Measurements from ENCODE around the gene REX1BD. TPM values are rescaled to one million over a fixed set of nuclear protein-coding genes. Genes with fewer than 3 reads are reported as not detected.
"Not testable (repeated sequence)": the region's sequence is repeated elsewhere in the genome, so short reads cannot be mapped to it uniquely, and the experiment has no call there.

Gene REX1BD
- total RNA-seq (10 to 100 TPM; 30.0 to 46.2 (median 36.1) TPM), polyA plus RNA-seq (100 to 1,000 TPM; 122 to 158 TPM)

DNA sequence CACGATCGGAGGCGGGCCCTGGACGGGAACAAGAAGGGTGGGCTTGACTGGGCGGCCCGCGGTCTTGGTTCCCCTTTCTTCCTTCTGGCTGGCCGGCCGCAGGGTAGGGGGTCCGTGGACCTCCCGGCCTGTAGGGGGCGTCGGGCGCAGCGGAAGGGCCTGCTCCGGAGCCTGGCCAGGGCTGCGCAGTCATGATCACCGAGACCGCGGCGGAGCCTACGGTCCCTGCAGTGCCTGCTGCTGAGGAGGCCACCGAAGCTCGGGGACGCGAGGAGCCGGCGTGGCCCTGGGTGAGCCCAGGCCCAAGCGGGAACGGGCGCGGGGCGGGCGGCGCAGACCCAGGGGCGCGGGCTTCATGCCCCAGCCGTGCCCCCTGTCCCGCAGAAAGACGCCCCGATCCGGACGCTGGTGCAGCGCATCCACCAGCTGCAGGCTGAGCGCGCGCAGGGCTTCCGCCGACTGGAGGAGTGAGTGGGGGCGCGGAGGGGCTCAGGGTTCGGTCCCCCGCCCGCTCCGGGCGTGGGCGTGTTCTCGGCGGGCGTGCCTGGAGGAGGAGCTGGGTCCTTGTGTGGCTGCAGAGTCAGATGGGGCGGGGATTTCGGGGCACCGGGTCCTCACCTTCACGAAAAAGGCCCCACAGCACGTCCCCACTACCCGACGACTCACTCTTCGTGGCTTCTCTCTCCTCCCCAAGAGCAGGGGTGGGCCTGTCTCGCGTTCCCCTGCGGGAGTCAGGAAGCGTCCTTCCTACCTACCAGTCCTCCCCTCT, at the start of gene REX1BD:
Gene REX1BD (plus strand): TSS at position 188 of the 769 bp plus-strand sequence. CDS start 4 bp downstream, at position 192.
- WGBS, 2 donors: 0 to 1% methylated on average over 58 to 72 of the region's 72 CpGs

DNA sequence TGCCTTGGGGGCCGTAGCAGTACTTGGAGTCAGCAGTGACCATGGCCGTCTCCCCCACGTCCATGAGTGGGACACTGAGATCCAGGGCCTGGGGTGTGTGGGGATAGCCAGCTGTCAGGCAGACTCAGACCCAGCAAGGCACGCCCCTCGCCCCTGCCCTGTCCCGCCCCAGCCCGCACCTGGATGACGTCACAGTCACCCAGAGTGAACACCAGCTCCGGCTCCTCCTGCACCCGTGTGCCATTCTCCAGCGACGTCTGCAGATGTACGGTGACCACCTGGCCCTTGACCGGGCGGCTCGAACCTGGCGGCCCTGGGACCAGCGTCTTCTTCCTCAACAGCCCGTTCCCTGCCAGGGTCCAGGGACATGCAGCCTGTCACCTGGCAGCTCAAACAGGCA, 49.2 kb upstream of the REX1BD start:
- DNase-seq: peak in 1 of 6 donors; percentile 59
- no peak for FAIRE-seq

More for the DNA sequence above, at the start of gene REX1BD:
- FAIRE-seq (no peak), DNase-seq (peak; percentile 75 to 95 (median 85)), ATAC-seq (peak; percentile 89 to 94 (median 93))
- peaks cover 0 to 6% (median 5%) of the 10 kb centered on the region in 3 donors for H3K4me1 ChIP-seq
- H3K36me3 ChIP-seq: peaks cover 0 to 6% (median 0%) of the 10 kb centered on the region in 3 donors
- peak; percentile 73 to 91 (median 81) for TF ChIP-seq CTCF (IDR thresholded peaks at IDR 0.05)
- intact Hi-C loops (cut with DNase I): no loop called here
- peak within 1 kb of the TSS; percentile 69 to 99 (median 85) for H3K4me3 ChIP-seq
- peak within 1 kb of the TSS; percentile 76 to 90 (median 84) for H3K27ac ChIP-seq
- H3K9me3 ChIP-seq: no peaks in the 10 kb centered on the region
- H3K27me3 ChIP-seq: no peaks in the 10 kb centered on the region

GRCh38 chr19:18540200-18540599, 48.4 kb upstream of the REX1BD start:
- H3K27ac ChIP-seq; H3K36me3 ChIP-seq; FAIRE-seq; H3K4me1 ChIP-seq; DNase-seq; H3K4me3 ChIP-seq; ATAC-seq; intact Hi-C loops (cut with DNase I); H3K9me3 ChIP-seq; H3K27me3 ChIP-seq: not testable (repeated sequence)
- WGBS, 2 donors: 73 to 78% methylated on average over 1 of the region's 1 CpG

More for the DNA sequence above, 49.2 kb upstream of the REX1BD start:
- no peak for TF ChIP-seq CTCF (IDR thresholded peaks at IDR 0.05)
- Histone ChIP-seq H3K4me1 (peaks cover 0 to 6% (median 0%) of the 10 kb centered on the region in 3 donors), H3K36me3 (peaks cover 0 to 9% (median 6%) of the 10 kb centered on the region in 3 donors), H3K27me3 (no peaks in the 10 kb centered on the region), H3K9me3 (no peaks in the 10 kb centered on the region), H3K27ac (no peak overlapping the region), H3K4me3 (no peak overlapping the region)
- ATAC-seq: no peak
- WGBS, 2 donors: 95 to 96% methylated on average over 19 of the region's 19 CpGs
- intact Hi-C loops (cut with DNase I): no loop called here

DNA sequence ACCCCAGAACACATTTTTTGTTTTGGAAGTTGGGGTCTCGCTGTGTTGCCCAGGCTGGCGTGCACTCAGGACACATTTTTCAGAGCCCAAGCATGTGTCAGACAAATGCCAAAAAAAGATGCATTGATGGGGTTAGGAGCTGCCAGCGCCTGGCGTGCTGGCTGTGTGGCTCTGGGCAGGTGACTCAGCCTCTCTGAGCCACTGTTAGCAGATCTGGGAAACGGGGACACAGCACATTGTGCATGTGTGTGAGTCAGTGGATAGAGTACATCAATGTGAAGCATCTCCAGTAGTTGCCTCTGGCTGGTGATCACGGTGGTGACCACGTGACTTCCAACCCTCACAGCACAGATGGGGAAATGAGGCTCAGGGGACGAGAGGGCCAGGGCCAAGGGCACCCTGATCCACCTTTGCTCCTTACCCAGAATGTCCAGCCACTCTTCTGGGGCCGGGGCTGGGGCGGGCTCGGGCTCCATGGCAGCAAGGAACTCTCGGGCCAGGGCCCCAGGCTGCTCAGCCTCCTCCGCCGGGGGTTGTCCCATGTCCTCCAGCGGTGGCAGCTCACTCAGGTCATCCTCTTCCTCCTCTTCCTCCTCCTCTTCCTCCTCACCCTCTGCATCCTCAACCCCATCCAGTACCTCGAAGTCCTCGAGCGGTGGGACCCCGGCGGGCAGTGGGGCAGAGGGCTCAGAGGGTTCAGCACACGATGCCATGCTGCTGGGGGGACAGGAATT, 47.2 kb upstream of the REX1BD start:
- intact Hi-C loops (cut with DNase I): no loop called here
- peaks cover 0 to 9% (median 6%) of the 10 kb centered on the region in 3 donors for H3K36me3 ChIP-seq
- no peak for DNase-seq
- 85 to 86% methylated on average over 21 of the region's 21 CpGs for WGBS, 2 donors
- FAIRE-seq: no peak
- TF ChIP-seq CTCF (IDR thresholded peaks at IDR 0.05): no peak
- H3K4me1 ChIP-seq: peaks cover 0 to 6% (median 0%) of the 10 kb centered on the region in 3 donors
- H3K4me3 ChIP-seq: no peak overlapping the region
- H3K27me3 ChIP-seq: no peaks in the 10 kb centered on the region
- no peak for ATAC-seq
- H3K27ac ChIP-seq: no peak overlapping the region
- no peaks in the 10 kb centered on the region for H3K9me3 ChIP-seq

All from pancreas (tissue), 10 donors.